Skeletal muscle cell (primary cell): Measurements from ENCODE around the gene WDR6.

Experiments used
- DNase-seq: peaks from one replicate; pipeline ENCODE4 v3.0.0-alpha.2; 2010; ENCODE audit warnings: low read depth
- H3K4me3 ChIP-seq: 2 replicates; pipeline ENCODE4 v1.5.1; 2011; ENCODE audit warnings: low read depth, mild to moderate bottlenecking, control low read depth, low read length, moderate library complexity

The WDR6 gene

DNA sequence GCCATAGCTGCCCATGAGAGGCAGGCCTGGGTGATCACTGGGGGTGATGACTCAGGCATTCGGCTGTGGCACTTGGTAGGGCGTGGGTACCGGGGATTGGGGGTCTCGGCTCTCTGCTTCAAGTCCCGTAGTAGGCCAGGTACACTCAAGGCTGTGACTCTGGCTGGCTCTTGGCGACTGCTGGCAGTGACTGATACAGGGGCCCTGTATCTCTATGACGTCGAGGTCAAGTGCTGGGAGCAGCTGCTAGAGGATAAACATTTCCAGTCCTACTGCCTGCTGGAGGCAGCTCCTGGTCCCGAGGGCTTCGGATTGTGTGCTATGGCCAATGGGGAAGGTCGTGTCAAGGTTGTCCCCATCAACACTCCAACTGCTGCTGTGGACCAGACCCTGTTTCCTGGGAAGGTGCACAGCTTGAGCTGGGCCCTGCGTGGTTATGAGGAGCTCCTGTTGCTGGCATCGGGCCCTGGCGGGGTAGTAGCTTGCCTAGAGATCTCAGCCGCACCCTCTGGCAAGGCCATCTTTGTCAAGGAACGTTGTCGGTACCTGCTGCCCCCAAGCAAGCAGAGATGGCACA lies 5.3 kb downstream of the WDR6 start:
- DNase-seq: no peak
- no peak overlapping the region for H3K4me3 ChIP-seq

DNA sequence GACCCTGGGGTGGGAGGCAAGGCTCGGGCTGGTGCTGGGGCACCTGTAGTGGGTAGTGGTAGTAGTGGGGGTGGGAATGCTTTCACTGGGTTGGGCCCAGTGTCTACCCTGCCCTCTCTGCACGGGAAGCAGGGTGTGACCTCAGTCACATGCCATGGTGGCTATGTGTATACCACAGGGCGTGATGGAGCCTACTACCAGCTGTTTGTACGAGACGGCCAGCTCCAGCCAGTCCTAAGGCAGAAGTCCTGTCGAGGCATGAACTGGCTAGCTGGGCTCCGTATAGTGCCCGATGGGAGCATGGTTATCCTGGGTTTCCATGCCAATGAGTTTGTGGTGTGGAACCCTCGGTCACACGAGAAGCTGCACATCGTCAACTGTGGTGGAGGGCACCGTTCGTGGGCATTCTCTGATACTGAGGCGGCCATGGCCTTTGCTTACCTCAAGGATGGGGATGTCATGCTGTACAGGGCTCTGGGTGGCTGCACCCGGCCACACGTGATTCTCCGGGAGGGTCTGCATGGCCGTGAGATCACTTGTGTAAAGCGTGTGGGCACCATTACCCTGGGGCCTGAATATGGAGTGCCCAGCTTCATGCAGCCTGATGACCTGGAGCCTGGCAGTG lies 6.0 kb downstream of the WDR6 start:
- no peak overlapping the region for H3K4me3 ChIP-seq
- no peak for DNase-seq

DNA sequence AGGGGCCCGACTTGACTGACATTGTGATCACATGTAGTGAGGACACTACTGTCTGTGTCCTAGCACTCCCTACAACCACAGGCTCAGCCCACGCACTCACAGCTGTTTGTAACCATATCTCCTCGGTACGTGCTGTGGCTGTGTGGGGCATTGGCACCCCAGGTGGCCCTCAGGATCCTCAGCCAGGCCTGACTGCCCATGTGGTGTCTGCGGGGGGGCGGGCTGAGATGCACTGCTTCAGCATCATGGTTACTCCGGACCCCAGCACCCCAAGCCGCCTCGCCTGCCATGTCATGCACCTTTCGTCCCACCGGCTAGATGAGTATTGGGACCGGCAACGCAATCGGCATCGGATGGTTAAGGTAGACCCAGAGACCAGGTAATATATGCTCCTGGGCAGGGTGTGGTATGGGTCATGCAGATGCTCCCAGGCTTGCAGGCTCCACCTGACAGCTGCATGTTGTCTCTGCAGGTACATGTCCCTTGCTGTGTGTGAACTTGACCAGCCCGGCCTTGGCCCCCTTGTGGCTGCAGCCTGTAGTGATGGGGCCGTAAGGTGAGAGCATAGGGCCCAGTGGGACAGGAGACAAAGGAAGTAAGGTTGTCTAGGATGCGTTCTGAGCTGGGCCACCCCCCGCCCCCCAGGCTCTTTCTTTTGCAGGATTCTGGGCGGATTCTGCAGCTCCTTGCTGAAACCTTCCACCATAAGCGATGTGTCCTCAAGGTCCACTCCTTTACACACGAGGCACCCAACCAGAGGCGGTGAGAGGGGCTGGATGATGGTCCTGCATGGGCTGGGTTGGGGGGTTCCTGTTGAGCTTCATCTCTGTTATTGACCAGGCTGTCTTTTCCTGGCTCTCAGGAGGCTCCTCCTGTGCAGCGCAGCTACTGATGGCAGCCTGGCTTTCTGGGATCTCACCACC lies 6.8 kb downstream of the WDR6 start:
- no peak for DNase-seq
- no peak overlapping the region for H3K4me3 ChIP-seq

DNA sequence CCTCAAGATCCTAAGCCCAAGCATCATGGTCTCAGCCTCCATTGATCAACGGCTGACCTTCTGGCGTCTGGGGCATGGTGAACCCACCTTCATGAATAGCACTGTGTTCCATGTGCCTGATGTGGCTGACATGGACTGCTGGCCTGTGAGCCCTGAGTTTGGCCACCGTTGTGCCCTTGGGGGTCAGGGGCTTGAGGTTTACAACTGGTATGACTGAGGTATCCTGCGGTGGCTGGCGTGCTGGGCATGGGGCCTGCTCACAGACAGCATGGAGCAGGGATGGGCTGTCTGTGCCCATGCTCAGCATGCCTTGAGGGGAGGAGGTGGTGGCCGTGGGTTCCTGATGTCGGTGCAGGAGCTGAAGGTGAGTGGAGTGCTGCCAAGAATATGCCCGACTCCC lies 7.9 kb downstream of the WDR6 start:
- no peak overlapping the region for H3K4me3 ChIP-seq
- no peak for DNase-seq

GRCh38 chr3:49015765-49016164 lies 8.6 kb downstream of the WDR6 start:
- no peak for DNase-seq
- no peak overlapping the region for H3K4me3 ChIP-seq

GRCh38 chr3:49016414-49017228 lies 9.4 kb downstream of the WDR6 start:
- no peak for DNase-seq
- H3K4me3 ChIP-seq: no peak overlapping the region

DNA sequence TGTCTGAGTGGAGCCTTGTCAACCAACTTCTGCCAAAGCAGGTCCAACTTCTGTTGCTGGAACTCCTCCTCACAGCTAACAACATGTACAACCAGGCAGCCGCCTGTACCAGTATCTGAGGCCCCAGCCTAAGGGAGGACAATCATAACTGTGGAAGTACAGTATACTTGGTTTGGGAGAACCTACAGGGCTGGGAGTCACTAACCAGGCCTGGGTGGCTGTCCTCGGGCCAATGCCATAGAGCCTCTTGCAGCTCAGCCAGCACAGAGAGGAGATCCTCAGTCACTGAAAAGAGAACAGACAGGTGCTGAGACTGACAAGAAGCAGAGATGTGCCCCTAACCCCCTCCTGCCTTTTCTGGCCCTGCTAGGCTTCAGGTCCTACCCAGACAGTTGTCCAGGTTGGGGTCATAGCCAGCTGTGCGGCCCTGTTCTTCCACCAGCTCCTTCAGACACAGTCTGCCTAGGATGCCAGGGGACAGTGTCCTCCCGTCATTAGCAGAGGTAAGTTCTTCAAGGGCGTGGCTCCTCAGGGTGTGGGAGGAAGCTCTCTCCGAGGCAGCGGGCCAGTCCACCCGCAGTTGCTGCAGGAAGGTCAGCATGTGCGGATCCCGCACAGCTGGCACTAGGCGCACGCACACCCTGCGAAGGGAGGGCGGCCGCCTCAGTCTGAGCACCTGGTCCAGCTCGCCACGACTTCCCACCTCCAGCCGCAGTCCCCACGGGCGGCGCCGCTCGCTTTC lies 10.2 kb downstream of the WDR6 start:
- no peak for DNase-seq

GRCh38 chr3:49017971-49018706 lies 10.9 kb downstream of the WDR6 start, which contains the start of gene DALRD3:
TSS of gene DALRD3 (minus strand) at chr3:49018580. CDS start at chr3:49018564, 16 bp downstream.
- DNase-seq: no peak
- H3K4me3 ChIP-seq: peak within 1 kb of the TSS; percentile 85

More for the DNA sequence above, 10.2 kb downstream of the WDR6 start:
- H3K4me3 ChIP-seq: peak overlapping the region; percentile 85

DNA sequence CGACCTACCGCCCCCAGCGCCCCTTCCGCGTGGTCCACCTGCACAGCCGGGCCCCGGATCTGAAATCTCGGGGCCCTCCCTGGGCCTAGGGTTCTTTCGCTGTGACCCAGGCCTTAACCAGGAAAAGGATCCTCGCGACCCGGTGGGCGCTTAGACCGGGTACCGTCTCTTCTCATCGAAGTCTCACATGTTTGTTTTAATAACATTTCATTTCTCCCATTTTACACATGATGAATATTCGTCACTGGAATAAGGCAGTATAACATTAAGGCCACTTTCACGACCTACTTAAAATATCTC lies 11.5 kb downstream of the WDR6 start:
- no peak for DNase-seq
- H3K4me3 ChIP-seq: peak overlapping the region; percentile 85

DNA sequence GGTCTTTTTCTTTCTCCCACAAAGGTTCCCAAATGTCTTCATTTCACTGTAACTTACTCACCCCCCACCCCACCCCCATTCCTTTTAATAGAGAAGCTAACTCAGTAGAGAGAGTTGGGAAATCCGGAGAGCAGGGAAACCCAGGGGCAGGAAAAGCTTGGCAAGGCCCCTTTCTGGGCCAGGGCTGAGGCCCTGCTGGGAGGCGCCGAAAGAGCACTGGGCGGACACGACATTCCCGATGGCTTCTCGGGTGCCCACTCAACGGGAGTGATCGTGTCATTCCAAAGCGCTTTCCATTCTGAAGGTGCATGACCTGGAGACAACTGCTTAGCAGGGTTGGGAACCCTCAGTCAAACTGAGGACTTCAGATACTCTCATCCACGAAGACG lies 12.7 kb downstream of the WDR6 start:
- peak overlapping the region; percentile 88 for H3K4me3 ChIP-seq
- no peak for DNase-seq

GRCh38 chr3:49020330-49021212 lies 13.4 kb downstream of the WDR6 start:
- DNase-seq: no peak
- peak overlapping the region; percentile 88 for H3K4me3 ChIP-seq

GRCh38 chr3:49021213-49021812 lies 14.1 kb downstream of the WDR6 start:
- peak overlapping the region; percentile 88 for H3K4me3 ChIP-seq
- DNase-seq: peak; percentile 83

DNA sequence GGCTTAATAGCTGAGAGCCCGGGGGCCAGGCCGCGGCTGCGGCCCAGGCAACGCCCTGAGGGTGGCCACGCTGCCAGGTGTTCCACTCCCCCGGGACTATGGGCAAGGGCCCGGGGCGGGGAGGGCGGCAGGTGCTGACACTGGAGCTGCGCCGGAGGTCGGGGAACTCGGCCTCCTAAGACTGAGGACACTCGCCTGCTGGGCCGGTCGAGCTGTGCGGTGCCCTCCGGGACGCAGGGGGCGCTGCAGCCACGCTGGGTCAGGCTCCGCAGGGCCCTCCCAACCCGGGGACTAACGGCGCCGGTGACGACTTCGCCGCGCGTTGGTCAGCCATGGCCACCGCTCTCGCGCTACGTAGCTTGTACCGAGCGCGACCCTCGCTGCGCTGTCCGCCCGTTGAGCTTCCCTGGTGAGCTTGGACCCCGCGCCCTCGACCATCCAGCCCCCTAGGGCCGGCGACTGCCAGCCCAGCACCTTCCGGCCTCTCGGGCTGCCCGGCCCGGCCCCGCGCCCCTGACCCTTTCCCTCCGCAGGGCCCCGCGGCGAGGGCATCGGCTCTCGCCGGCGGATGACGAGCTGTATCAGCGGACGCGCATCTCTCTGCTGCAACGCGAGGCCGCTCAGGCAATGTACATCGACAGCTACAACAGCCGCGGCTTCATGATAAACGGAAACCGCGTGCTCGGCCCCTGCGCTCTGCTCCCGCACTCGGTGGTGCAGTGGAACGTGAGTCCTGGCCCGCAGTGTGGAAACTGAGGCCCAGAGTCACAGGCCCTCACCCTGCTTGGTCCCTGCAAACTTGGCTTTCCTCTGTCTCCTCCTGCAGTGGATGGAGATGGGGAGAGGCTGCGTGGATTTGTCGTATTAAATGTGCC lies 14.9 kb downstream of the WDR6 start, which contains the start of gene NDUFAF3:
NDUFAF3 (plus strand) TSS at position 309 of the 875 bp plus-strand sequence; CDS start at position 333, 24 bp downstream.
- peak; percentile 80 for DNase-seq
- H3K4me3 ChIP-seq: peak within 1 kb of the TSS; percentile 88

- H3K4me3 ChIP-seq: peak overlapping the region; percentile 88
- DNase-seq: no peak
Measured at GRCh38 chr3:49022688-49023171, 15.5 kb downstream of the WDR6 start.

- H3K4me3 ChIP-seq: no peak overlapping the region
- no peak for DNase-seq
Measured at GRCh38 chr3:49023775-49024174, 16.6 kb downstream of the WDR6 start.

GRCh38 chr3:49024449-49024848 lies 17.3 kb downstream of the WDR6 start:
- H3K4me3 ChIP-seq: no peak overlapping the region
- no peak for DNase-seq
